OCI-LY3 (cell line): ENCODE data around the gene DPEP2.

ENCODE experiments used
- CTCF ChIP-seq: fragments of 200-600, 300-600 bp; sonication (generic); IDR thresholded peaks from 2 replicates; pipeline ENCODE4 v1.5.1; 2014; ENCODE audit warnings: antibody characterized with exemption, low read length, low read depth
- EZH2phosphoT487 ChIP-seq: fragments of 200-600 bp; shearing (Covaris generic); IDR thresholded peaks from 2 replicates; pipeline ENCODE4 v1.6.1; 2018; ENCODE audit warnings: antibody characterized with exemption, mixed run types, low read depth

- no peak for TF ChIP-seq EZH2phosphoT487
- no peak for TF ChIP-seq CTCF
These were observed 3.7 kb upstream of the DPEP2 start for GRCh38 chr16:68003031-68003430.
